A549 (cell line): ENCODE data around the gene NEK7. TPM values are rescaled to one million over a fixed set of nuclear protein-coding genes. Genes with fewer than 3 reads are reported as not detected.
A peak's percentile ranks its signal among the peaks of the same experiment; 100 is the strongest.

Source experiments
- ATAC-seq, 2 experiments: fragments of 200-7000 bp in 1 of 2; fragments of >200 bp in 1 of 2; cut with Nextera tagmentation in 1 of 2; cut with Tn5 transposase in 1 of 2; 3 replicates each; pipeline versions ENCODE4 v1.8.0 to v1.9.1; 2018 to 2020; ENCODE audit warnings: mild to moderate bottlenecking in 1 of 2, moderate library complexity in 1 of 2
- CTCF ChIA-PET: fragments of 300-600 bp; sonication (Branson Sonifier 250); formaldehyde crosslinking; extraction: SDS; loops from one replicate; lab custom pipeline; 2021; ENCODE audit warnings: antibody characterized with exemption, inconsistent platforms; lab: Yijun Ruan, JAX
- POLR2A ChIA-PET: fragments of 350-600 bp; formaldehyde crosslinking; extraction: SDS; loops from one replicate; lab custom pipeline; 2021; ENCODE audit warnings: antibody characterized with exemption, inconsistent platforms; lab: Yijun Ruan, JAX
- DNase-seq, 2 experiments: peaks; one replicate each; pipeline versions ENCODE4 v3.0.0 to v3.0.0-alpha.2; 2011 to 2016; ENCODE audit warnings: low read depth in 1 of 2, low spot score in 1 of 2
- FAIRE-seq: peaks from 2 replicates; lab custom pipeline; 2011; peaks lifted over from hg19 to GRCh38; lab: Jason Lieb, UNC
- H3K27ac ChIP-seq, 2 experiments: fragments of >200 bp; sonication (Bioruptor Twin); formaldehyde crosslinking; 3 replicates each; pipeline ENCODE4 v1.5.1; 2016 to 2017
- H3K4me1 ChIP-seq: fragments of >200 bp; sonication (Bioruptor Twin); formaldehyde crosslinking; 3 replicates; pipeline ENCODE4 v1.6.1; 2016
- H3K4me2 ChIP-seq: fragments of >200 bp; sonication (Bioruptor Twin); formaldehyde crosslinking; 3 replicates; pipeline ENCODE4 v1.6.1; 2016
- H3K4me3 ChIP-seq: fragments of >200 bp; sonication (Bioruptor Twin); formaldehyde crosslinking; 3 replicates; pipeline ENCODE4 v1.5.1; 2016
- H3K9me3 ChIP-seq: fragments of >200 bp; sonication (Bioruptor Twin); formaldehyde crosslinking; 3 replicates; pipeline ENCODE4 v1.6.1; 2016
- ATOH8 ChIP-seq: fragments of 250-450 bp; sonication (Bioruptor Pico); IDR thresholded peaks from 2 replicates; pipeline ENCODE4 v1.5.0; 2020; ENCODE audit warnings: low read depth, mild to moderate bottlenecking, moderate library complexity
- BCL3 ChIP-seq: fragments of >200 bp; sonication (Bioruptor Twin); formaldehyde crosslinking; IDR thresholded peaks from 3 replicates; pipeline ENCODE4 v1.6.1; 2016
- CBX2 ChIP-seq: fragments of 200-600 bp; sonication (generic); IDR thresholded peaks from 2 replicates; pipeline ENCODE4 v1.6.1; 2016; ENCODE audit warnings: low read depth, mild to moderate bottlenecking, borderline replicate concordance
- CBX8 ChIP-seq: fragments of 200-600 bp; sonication (generic); IDR thresholded peaks from 2 replicates; pipeline ENCODE4 v1.6.1; 2016
- CEBPB ChIP-seq, 2 experiments: fragments of >200 bp in 1 of 2; sonication (Bioruptor Twin) in 1 of 2; formaldehyde crosslinking in 1 of 2; IDR thresholded peaks; 2 replicates each; pipeline ENCODE4 v1.6.1; 2012 to 2016
- CHD2 ChIP-seq: fragments of 150-350 bp; IDR thresholded peaks from 2 replicates; pipeline ENCODE4 v1.6.1; 2014; ENCODE audit warnings: low read length; ENCODE audit not compliant: partially characterized antibody
- EHMT2 ChIP-seq: fragments of 200-600 bp; sonication (generic); IDR thresholded peaks from 2 replicates; pipeline ENCODE4 v1.6.1; 2016; ENCODE audit warnings: antibody characterized with exemption, low read depth, mild to moderate bottlenecking, moderate library complexity
- EP300 ChIP-seq, 2 experiments: fragments of >200 bp; sonication (Bioruptor Twin); formaldehyde crosslinking; IDR thresholded peaks; 2 replicates in 1 of 2; 3 replicates in 1 of 2; pipeline ENCODE4 v1.6.1; 2016 to 2017
- FOXS1 ChIP-seq: fragments of 250-450 bp; sonication (Bioruptor Pico); IDR thresholded peaks from 2 replicates; pipeline ENCODE4 v1.5.0; 2020; ENCODE audit warnings: mild to moderate bottlenecking, moderate library complexity
- JUN ChIP-seq, 2 experiments: fragments of >200 bp; sonication (Bioruptor Twin); formaldehyde crosslinking; IDR thresholded peaks; 2 replicates in 1 of 2; 3 replicates in 1 of 2; pipeline ENCODE4 v1.6.1; 2016 to 2017
- JUNB ChIP-seq: fragments of >200 bp; sonication (Bioruptor Twin); formaldehyde crosslinking; IDR thresholded peaks from 2 replicates; pipeline ENCODE4 v1.6.1; 2016
- KDM1A ChIP-seq: fragments of 200-600 bp; sonication (generic); IDR thresholded peaks from 2 replicates; pipeline ENCODE4 v1.6.1; 2016; ENCODE audit warnings: low read depth, mild to moderate bottlenecking
- KDM5A ChIP-seq: fragments of 200-600 bp; sonication (generic); IDR thresholded peaks from 2 replicates; pipeline ENCODE4 v1.6.1; 2016; ENCODE audit warnings: antibody characterized with exemption, mild to moderate bottlenecking
- MAFK ChIP-seq: fragments of 450-650 bp; IDR thresholded peaks from 2 replicates; pipeline ENCODE4 v1.6.1; 2014; ENCODE audit not compliant: partially characterized antibody
- PBX3 ChIP-seq: IDR thresholded peaks from 2 replicates; pipeline ENCODE4 v1.6.1; 2012
- POLR2A ChIP-seq: IDR thresholded peaks from 2 replicates; pipeline ENCODE4 v1.6.1; 2012; ENCODE audit warnings: mild to moderate bottlenecking, low read length
- POLR2AphosphoS2 ChIP-seq: conservative IDR thresholded peaks from 2 replicates; pipeline ENCODE4 v1.6.1; 2012; ENCODE audit warnings: low read length, improper control_type of control experiment, inconsistent platforms
- RARB ChIP-seq: fragments of 250-450 bp; sonication (Bioruptor Pico); IDR thresholded peaks from 2 replicates; pipeline ENCODE4 v1.8.0; 2021; ENCODE audit warnings: mild to moderate bottlenecking, moderate library complexity
- SREBF2 ChIP-seq: fragments of 450-650 bp; IDR thresholded peaks from 2 replicates; pipeline ENCODE4 v1.6.1; 2014; ENCODE audit warnings: mild to moderate bottlenecking, moderate library complexity
- ZSCAN20 ChIP-seq: fragments of 250-450 bp; sonication (Bioruptor Pico); IDR thresholded peaks from 2 replicates; pipeline ENCODE4 v1.8.0; 2022; ENCODE audit warnings: mild to moderate bottlenecking, moderate library complexity
- WGBS: methylation state at CpG from one replicate; pipeline ENCODE4 v1.1.6; 2017; ENCODE audit errors: missing lambda C conversion rate; 5-methylcytosine and 5-hydroxymethylcytosine counted together
- polyA plus RNA-seq, 4 experiments: library from polyadenylated mRNA; depleted of rRNA in 3 of 4; stranded (reverse); fragments of >200 nt; fragmentation: RNase III in 1 of 4; extraction: RNeasy Plus Mini Kit Qiagen cat#74134 plus additional on column Dnase treatment in 1 of 4; gene quantifications; 2 replicates in 3 of 4; 3 replicates in 1 of 4; pipeline ENCODE4 v1.2.3, GENCODE V29; 2011 to 2017
- TF ChIP-seq, protein P1 (sequence below): IDR thresholded peaks from 2 replicates; pipeline ENCODE4 v1.6.1; 2012; ENCODE audit warnings: low read depth, borderline replicate concordance
- TF ChIP-seq, protein P2 (sequence below): fragments of 150-350 bp; IDR thresholded peaks from 2 replicates; pipeline ENCODE4 v1.6.1; 2014; ENCODE audit warnings: low read depth, mild to moderate bottlenecking, low read length
- TF ChIP-seq, protein P3 (sequence below): fragments of 250-450 bp; sonication (Bioruptor Pico); IDR thresholded peaks from 2 replicates; pipeline ENCODE4 v1.5.0; 2021; ENCODE audit warnings: mild to moderate bottlenecking, moderate library complexity, borderline replicate concordance

The NEK7 gene
- polyA plus RNA-seq, 2 of the 4 experiments (the other 2 are of a cell fraction): 15.9 to 62.9 TPM

DNA sequence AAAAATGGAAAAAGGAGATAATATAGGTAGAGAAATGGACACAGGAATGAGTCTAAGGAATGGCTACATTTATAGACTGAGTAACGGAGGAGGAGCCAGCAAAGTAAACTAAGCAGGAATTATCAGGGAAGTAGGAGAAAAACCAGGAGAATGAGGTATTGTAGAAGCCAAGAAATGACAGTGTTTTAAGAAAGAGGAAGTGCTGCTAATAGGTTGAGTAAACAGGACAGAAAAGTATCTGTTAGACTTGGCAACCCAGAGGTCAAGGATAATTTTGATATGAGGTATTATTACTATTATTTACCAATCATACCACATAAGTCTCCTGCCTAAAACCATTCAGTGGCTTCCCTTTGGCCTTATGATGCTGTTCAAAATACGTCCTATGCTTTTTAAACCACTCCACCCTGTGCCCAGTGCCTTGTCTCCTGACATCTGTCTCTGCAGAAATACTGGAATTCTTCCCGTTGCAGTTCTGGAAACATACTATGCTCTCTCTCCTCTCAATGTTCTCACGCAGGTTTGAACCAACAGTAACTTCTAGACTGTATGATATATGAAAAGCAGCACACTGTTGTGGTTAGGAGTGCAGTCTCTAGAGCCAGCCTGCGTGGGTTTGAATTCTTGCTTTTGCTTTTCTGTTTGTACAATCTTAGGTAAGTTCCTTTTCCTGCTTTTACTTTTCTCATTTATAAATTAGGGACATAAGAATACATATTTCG, 24.6 kb upstream of the NEK7 start:
- H3K4me2 ChIP-seq: peak overlapping the region; percentile 45
- 0 out of 6 replicates have a peak overlapping the region, but pooled peaks of 1 of the 2 experiments have one; percentile 8 for H3K27ac ChIP-seq
- peak in 1 of 2 experiments; percentile 57; a peak in 2 of 6 replicates for ATAC-seq
- POLR2A ChIA-PET: no interaction called here
- DNase-seq: peak in 1 of 2 experiments; percentile 16
- TF ChIP-seq, protein P1, sequence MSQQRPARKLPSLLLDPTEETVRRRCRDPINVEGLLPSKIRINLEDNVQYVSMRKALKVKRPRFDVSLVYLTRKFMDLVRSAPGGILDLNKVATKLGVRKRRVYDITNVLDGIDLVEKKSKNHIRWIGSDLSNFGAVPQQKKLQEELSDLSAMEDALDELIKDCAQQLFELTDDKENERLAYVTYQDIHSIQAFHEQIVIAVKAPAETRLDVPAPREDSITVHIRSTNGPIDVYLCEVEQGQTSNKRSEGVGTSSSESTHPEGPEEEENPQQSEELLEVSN: no peak
- no peak for TF ChIP-seq JUN (IDR thresholded peaks at IDR 0.05)
- no peak for TF ChIP-seq CBX2
- TF ChIP-seq CBX8: no peak
- TF ChIP-seq, protein P2, sequence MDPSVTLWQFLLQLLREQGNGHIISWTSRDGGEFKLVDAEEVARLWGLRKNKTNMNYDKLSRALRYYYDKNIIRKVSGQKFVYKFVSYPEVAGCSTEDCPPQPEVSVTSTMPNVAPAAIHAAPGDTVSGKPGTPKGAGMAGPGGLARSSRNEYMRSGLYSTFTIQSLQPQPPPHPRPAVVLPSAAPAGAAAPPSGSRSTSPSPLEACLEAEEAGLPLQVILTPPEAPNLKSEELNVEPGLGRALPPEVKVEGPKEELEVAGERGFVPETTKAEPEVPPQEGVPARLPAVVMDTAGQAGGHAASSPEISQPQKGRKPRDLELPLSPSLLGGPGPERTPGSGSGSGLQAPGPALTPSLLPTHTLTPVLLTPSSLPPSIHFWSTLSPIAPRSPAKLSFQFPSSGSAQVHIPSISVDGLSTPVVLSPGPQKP: no peak
- TF ChIP-seq, protein P3, sequence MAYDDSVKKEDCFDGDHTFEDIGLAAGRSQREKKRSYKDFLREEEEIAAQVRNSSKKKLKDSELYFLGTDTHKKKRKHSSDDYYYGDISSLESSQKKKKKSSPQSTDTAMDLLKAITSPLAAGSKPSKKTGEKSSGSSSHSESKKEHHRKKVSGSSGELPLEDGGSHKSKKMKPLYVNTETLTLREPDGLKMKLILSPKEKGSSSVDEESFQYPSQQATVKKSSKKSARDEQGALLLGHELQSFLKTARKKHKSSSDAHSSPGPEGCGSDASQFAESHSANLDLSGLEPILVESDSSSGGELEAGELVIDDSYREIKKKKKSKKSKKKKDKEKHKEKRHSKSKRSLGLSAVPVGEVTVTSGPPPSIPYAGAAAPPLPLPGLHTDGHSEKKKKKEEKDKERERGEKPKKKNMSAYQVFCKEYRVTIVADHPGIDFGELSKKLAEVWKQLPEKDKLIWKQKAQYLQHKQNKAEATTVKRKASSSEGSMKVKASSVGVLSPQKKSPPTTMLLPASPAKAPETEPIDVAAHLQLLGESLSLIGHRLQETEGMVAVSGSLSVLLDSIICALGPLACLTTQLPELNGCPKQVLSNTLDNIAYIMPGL (CRISPR knock-in tag): no peak
- TF ChIP-seq KDM5A: no peak
- no peak for TF ChIP-seq CHD2
- no peak for TF ChIP-seq SREBF2
- TF ChIP-seq POLR2AphosphoS2: no peak
- no peak for TF ChIP-seq JUNB
- no peak for TF ChIP-seq POLR2A
- TF ChIP-seq, all 56 proteins: peak for 0
- no peak for FAIRE-seq
- 60% methylated on average over 6 of the region's 6 CpGs for WGBS
- peaks cover 20% of the 10 kb centered on the region for H3K4me1 ChIP-seq
- CTCF ChIA-PET: no interaction called here
- H3K9me3 ChIP-seq: no peaks in the 10 kb centered on the region
- no peak overlapping the region for H3K4me3 ChIP-seq

- TF ChIP-seq PBX3: no peak
- TF ChIP-seq FOXS1: no peak
- no peak for TF ChIP-seq RARB (CRISPR knock-in tag)
- TF ChIP-seq MAFK: no peak
- no peak for TF ChIP-seq CBX8
- no peak for TF ChIP-seq KDM1A
- TF ChIP-seq ATOH8: no peak
- FAIRE-seq (no peak), DNase-seq (no peak), ATAC-seq (no peak)
- H3K4me3 ChIP-seq: no peak overlapping the region
- POLR2A ChIA-PET: no interaction called here
- no peaks in the 10 kb centered on the region for H3K9me3 ChIP-seq
- 48% methylated on average over 2 of the region's 2 CpGs for WGBS
- H3K27ac ChIP-seq: no peak overlapping the region
- CTCF ChIA-PET: no interaction called here
- peaks cover 8% of the 10 kb centered on the region for H3K4me1 ChIP-seq
- H3K4me2 ChIP-seq: no peak overlapping the region
Measured at GRCh38 chr1:198134252-198134651, 22.5 kb upstream of the NEK7 start.

- WGBS: 23% methylated on average over 1 of the region's 1 CpG
- Histone ChIP-seq H3K27ac (no peak overlapping the region), H3K4me3 (no peak overlapping the region)
- CTCF ChIA-PET: no interaction called here
- POLR2A ChIA-PET: no interaction called here
- TF ChIP-seq EP300 (IDR thresholded peaks at IDR 0.05) (no peak), ZSCAN20 (no peak), BCL3 (no peak), KDM1A (no peak), EHMT2 (no peak), CEBPB (IDR thresholded peaks at IDR 0.05) (no peak), RARB (CRISPR knock-in tag) (no peak)
- TF ChIP-seq, all 56 proteins: peak for 0
- no peak overlapping the region for H3K4me2 ChIP-seq
- ATAC-seq (no peak), DNase-seq (no peak), FAIRE-seq (no peak)
- H3K9me3 ChIP-seq: no peaks in the 10 kb centered on the region
- H3K4me1 ChIP-seq: peaks cover 8% of the 10 kb centered on the region
Measured at GRCh38 chr1:198135366-198135765, 21.4 kb upstream of the NEK7 start.
